HL-60 (cell line): ENCODE measurements around the gene ADAM30.

Experiments
- DNase-seq, 2 experiments: peaks; one replicate each; pipeline ENCODE4 v3.0.0-alpha.2; 2010 to 2020; ENCODE audit warnings: low read depth in 1 of 2, low spot score in 1 of 2
- H3K27ac ChIP-seq: fragments of 250-450 bp; sonication (Bioruptor Pico); replicated peaks from 2 replicates; pipeline ENCODE4 v1.5.1; 2020; ENCODE audit warnings: mild to moderate bottlenecking, moderate library complexity
- H3K27me3 ChIP-seq: fragments of 250-450 bp; sonication (Bioruptor Pico); 2 replicates; pipeline ENCODE4 v1.5.1; 2021; ENCODE audit warnings: mild to moderate bottlenecking, moderate library complexity; ENCODE audit not compliant: insufficient read depth, poor library complexity, severe bottlenecking
- H3K4me3 ChIP-seq: replicated peaks from 2 replicates; pipeline ENCODE4 v1.5.1; 2011; ENCODE audit warnings: mild to moderate bottlenecking, control low read depth, low read length; ENCODE audit not compliant: insufficient read depth
- CTCF ChIP-seq: IDR thresholded peaks from one replicate; pipeline ENCODE4 v1.5.1; 2011; ENCODE audit warnings: low read length, control low read depth, inconsistent platforms; ENCODE audit not compliant: insufficient read depth
- GABPA ChIP-seq: IDR thresholded peaks from 2 replicates; pipeline ENCODE4 v1.6.1; 2012; ENCODE audit warnings: low read depth
- POLR2AphosphoS5 ChIP-seq: IDR thresholded peaks from 2 replicates; pipeline ENCODE4 v1.6.1; 2012; ENCODE audit warnings: low read depth
- REST ChIP-seq: IDR thresholded peaks from 2 replicates; pipeline ENCODE4 v1.6.1; 2012; ENCODE audit warnings: low read depth; ENCODE audit not compliant: insufficient replicate concordance
- SPI1 ChIP-seq: IDR thresholded peaks from 2 replicates; pipeline ENCODE4 v1.6.1; 2012; ENCODE audit warnings: low read depth, mild to moderate bottlenecking, borderline replicate concordance

The ADAM30 gene

GRCh38 chr1:119909890-119910596 lies 13.7 kb upstream of the ADAM30 start:
- H3K4me3 ChIP-seq = no peak overlapping the region
- no peak for DNase-seq
- TF ChIP-seq POLR2AphosphoS5 (no peak), REST (no peak), SPI1 (no peak), CTCF (no peak), GABPA (no peak)
- H3K27me3 ChIP-seq = no peaks in the 10 kb centered on the region
- no peak overlapping the region for H3K27ac ChIP-seq

- no peaks in the 10 kb centered on the region for H3K27me3 ChIP-seq
- no peak overlapping the region for H3K27ac ChIP-seq
- no peak for DNase-seq
- TF ChIP-seq GABPA (no peak), REST (no peak), CTCF (no peak), SPI1 (no peak), POLR2AphosphoS5 (no peak)
- H3K4me3 ChIP-seq = no peak overlapping the region
Measured at GRCh38 chr1:119908661-119909060, 12.3 kb upstream of the ADAM30 start.

GRCh38 chr1:119906927-119907652 lies 10.8 kb upstream of the ADAM30 start:
- TF ChIP-seq SPI1 (no peak), CTCF (no peak), POLR2AphosphoS5 (no peak), GABPA (no peak), REST (no peak)
- Histone ChIP-seq H3K27ac (no peak overlapping the region), H3K4me3 (no peak overlapping the region), H3K27me3 (no peaks in the 10 kb centered on the region)
- DNase-seq = no peak
